OCI-LY1 (cell line): ENCODE data around the gene BMAL2.

ENCODE experiments used
- EZH2 ChIP-seq: fragments of 200-600 bp; sonication (generic), shearing (Covaris generic); IDR thresholded peaks from 2 replicates; pipeline ENCODE4 v1.8.0; 2017; ENCODE audit warnings: borderline replicate concordance, mixed run types, mild to moderate bottlenecking, antibody characterized with exemption, low read length, moderate library complexity, mixed read lengths
- TF ChIP-seq, protein P1 (sequence below): fragments of 200-600 bp; sonication (generic), shearing (Covaris generic); IDR thresholded peaks from 2 replicates; pipeline ENCODE4 v1.5.1; 2017; ENCODE audit warnings: mild to moderate bottlenecking, antibody characterized with exemption, low read length, moderate library complexity, mixed read lengths

DNA sequence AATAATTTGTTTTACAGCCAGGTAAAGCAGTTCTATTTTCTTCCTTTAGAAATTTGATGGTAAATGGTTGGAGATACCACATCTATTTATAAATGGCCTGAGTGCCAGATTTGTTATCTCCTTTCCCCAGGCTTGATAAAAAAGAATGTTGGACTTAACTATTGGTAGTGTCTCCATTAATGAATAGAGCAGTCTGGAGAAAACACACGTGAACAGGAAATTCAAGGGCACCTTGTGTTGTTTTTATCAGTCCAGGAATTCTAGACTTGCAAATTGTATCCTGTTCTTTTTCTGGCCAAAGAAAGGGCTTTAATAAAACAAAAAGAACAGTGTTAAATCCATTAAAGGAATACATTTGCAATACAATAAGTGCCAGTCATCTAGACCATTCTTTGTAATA is 40.8 kb upstream of the BMAL2 start:
- TF ChIP-seq, protein P1, sequence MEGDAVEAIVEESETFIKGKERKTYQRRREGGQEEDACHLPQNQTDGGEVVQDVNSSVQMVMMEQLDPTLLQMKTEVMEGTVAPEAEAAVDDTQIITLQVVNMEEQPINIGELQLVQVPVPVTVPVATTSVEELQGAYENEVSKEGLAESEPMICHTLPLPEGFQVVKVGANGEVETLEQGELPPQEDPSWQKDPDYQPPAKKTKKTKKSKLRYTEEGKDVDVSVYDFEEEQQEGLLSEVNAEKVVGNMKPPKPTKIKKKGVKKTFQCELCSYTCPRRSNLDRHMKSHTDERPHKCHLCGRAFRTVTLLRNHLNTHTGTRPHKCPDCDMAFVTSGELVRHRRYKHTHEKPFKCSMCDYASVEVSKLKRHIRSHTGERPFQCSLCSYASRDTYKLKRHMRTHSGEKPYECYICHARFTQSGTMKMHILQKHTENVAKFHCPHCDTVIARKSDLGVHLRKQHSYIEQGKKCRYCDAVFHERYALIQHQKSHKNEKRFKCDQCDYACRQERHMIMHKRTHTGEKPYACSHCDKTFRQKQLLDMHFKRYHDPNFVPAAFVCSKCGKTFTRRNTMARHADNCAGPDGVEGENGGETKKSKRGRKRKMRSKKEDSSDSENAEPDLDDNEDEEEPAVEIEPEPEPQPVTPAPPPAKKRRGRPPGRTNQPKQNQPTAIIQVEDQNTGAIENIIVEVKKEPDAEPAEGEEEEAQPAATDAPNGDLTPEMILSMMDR, result no peak
- TF ChIP-seq EZH2, result no peak
